Loucy (cell line): ENCODE measurements around the gene SHISA6.

ENCODE experiments used
- H2AFZ ChIP-seq: fragments of 200-600 bp; sonication (generic); 2 replicates; pipeline ENCODE4 v1.6.0; 2016; ENCODE audit warnings: antibody characterized with exemption, mild to moderate bottlenecking, low read length, moderate library complexity
- H3F3A ChIP-seq: fragments of 200-600 bp; 2 replicates; pipeline ENCODE4 v1.6.0; 2016; ENCODE audit warnings: antibody characterized with exemption, low read depth, mild to moderate bottlenecking
- H3K27me3 ChIP-seq: fragments of 200-600 bp; sonication (generic); 2 replicates; pipeline ENCODE4 v1.6.1; 2014; ENCODE audit warnings: low read length, mild to moderate bottlenecking; ENCODE audit not compliant: insufficient read depth, poor library complexity, severe bottlenecking
- H3K36me3 ChIP-seq: fragments of 200-600 bp; sonication (generic); 2 replicates; pipeline ENCODE4 v1.6.1; 2016; ENCODE audit warnings: low read length; ENCODE audit not compliant: insufficient read depth
- H3K4me1 ChIP-seq: fragments of 200-600 bp; sonication (generic); 2 replicates; pipeline ENCODE4 v1.5.1; 2014; ENCODE audit warnings: low read length, mild to moderate bottlenecking; ENCODE audit not compliant: insufficient read depth, poor library complexity, severe bottlenecking
- H3K4me2 ChIP-seq: fragments of 200-600 bp; sonication (generic); 2 replicates; pipeline ENCODE4 v1.6.0; 2014; ENCODE audit warnings: antibody characterized with exemption, low read length, low read depth, mild to moderate bottlenecking; ENCODE audit not compliant: poor library complexity, severe bottlenecking
- H3K4me3 ChIP-seq: fragments of 200-600 bp; sonication (generic); 2 replicates; pipeline ENCODE4 v1.5.1; 2014; ENCODE audit warnings: low read length, mild to moderate bottlenecking, mixed read lengths; ENCODE audit not compliant: poor library complexity, severe bottlenecking
- H3K79me2 ChIP-seq: fragments of 200-600 bp; sonication (generic); 2 replicates; pipeline ENCODE4 v1.6.1; 2014; ENCODE audit warnings: low read length; ENCODE audit not compliant: insufficient read depth
- H3K9ac ChIP-seq: fragments of 200-600 bp; sonication (generic); 2 replicates; pipeline ENCODE4 v1.6.0; 2014; ENCODE audit warnings: mild to moderate bottlenecking, low read depth, low read length, moderate library complexity; ENCODE audit not compliant: poor library complexity, severe bottlenecking
- H3K9me2 ChIP-seq: fragments of 200-600 bp; sonication (generic); replicated peaks from 2 replicates; pipeline ENCODE4 v1.6.1; 2016; ENCODE audit warnings: low read depth, low read length, mixed read lengths
- H3K9me3 ChIP-seq: fragments of 200-600 bp; sonication (generic); 2 replicates; pipeline ENCODE4 v1.6.1; 2014; ENCODE audit warnings: mild to moderate bottlenecking, antibody characterized with exemption, low read length, low read depth; ENCODE audit not compliant: insufficient read depth
- H4K20me1 ChIP-seq: fragments of 200-600 bp; sonication (generic); 2 replicates; pipeline ENCODE4 v1.6.0; 2014; ENCODE audit warnings: antibody characterized with exemption, low read length, mild to moderate bottlenecking; ENCODE audit not compliant: insufficient read depth, poor library complexity, severe bottlenecking
- EZH2phosphoT487 ChIP-seq: fragments of 200-600 bp; IDR thresholded peaks from 2 replicates; pipeline ENCODE4 v1.6.1; 2018; ENCODE audit warnings: antibody characterized with exemption, mild to moderate bottlenecking, moderate library complexity, borderline replicate concordance
- TF ChIP-seq, protein P1 (sequence below): fragments of 200-600 bp; sonication (generic); conservative IDR thresholded peaks from 2 replicates; pipeline ENCODE4 v1.5.1; 2014; ENCODE audit warnings: mild to moderate bottlenecking, antibody characterized with exemption, low read length

SHISA6 gene

GRCh38 chr17:11205659-11206058, 35.4 kb upstream of the SHISA6 start:
- Histone ChIP-seq H3K9me2 (no peaks in the 10 kb centered on the region), H3F3A (no peaks in the 10 kb centered on the region), H3K4me1 (no peaks in the 10 kb centered on the region), H3K9me3 (no peaks in the 10 kb centered on the region), H3K4me3 (no peak overlapping the region), H3K36me3 (no peaks in the 10 kb centered on the region), H3K9ac (no peak overlapping the region), H2AFZ (no peak overlapping the region), H3K4me2 (no peak overlapping the region), H3K27me3 (no peaks in the 10 kb centered on the region), H3K79me2 (no peaks in the 10 kb centered on the region), H4K20me1 (no peaks in the 10 kb centered on the region)
- no peak for TF ChIP-seq EZH2phosphoT487
- TF ChIP-seq, protein P1, sequence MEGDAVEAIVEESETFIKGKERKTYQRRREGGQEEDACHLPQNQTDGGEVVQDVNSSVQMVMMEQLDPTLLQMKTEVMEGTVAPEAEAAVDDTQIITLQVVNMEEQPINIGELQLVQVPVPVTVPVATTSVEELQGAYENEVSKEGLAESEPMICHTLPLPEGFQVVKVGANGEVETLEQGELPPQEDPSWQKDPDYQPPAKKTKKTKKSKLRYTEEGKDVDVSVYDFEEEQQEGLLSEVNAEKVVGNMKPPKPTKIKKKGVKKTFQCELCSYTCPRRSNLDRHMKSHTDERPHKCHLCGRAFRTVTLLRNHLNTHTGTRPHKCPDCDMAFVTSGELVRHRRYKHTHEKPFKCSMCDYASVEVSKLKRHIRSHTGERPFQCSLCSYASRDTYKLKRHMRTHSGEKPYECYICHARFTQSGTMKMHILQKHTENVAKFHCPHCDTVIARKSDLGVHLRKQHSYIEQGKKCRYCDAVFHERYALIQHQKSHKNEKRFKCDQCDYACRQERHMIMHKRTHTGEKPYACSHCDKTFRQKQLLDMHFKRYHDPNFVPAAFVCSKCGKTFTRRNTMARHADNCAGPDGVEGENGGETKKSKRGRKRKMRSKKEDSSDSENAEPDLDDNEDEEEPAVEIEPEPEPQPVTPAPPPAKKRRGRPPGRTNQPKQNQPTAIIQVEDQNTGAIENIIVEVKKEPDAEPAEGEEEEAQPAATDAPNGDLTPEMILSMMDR = no peak

DNA sequence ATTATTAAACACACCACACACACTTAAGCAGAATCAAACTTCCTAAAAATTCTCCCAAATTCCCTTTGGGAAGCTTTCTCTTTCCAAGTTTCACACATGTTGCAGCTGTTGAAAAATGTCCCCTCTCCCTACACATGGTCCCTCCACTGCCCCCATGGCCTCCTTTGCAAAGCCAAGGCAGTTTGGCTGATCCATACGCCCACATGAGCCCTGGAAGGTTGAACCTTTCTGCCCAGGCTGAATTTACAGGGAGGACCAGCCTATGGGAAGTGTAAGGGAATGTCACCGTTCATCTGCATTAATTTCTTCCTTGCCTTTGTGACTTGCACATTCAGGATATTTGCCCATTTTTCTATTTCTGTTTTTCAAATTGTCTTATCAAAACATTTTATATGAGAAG, 31.1 kb upstream of the SHISA6 start:
- H3F3A ChIP-seq = no peaks in the 10 kb centered on the region
- H2AFZ ChIP-seq = no peak overlapping the region
- H3K4me2 ChIP-seq = no peak overlapping the region
- no peaks in the 10 kb centered on the region; the same call in 1 of the 2 replicates for H3K9me3 ChIP-seq
- H3K27me3 ChIP-seq = no peaks in the 10 kb centered on the region
- H3K79me2 ChIP-seq = no peaks in the 10 kb centered on the region
- no peaks in the 10 kb centered on the region for H4K20me1 ChIP-seq
- H3K9ac ChIP-seq = no peak overlapping the region
- H3K36me3 ChIP-seq = no peaks in the 10 kb centered on the region
- TF ChIP-seq EZH2phosphoT487 = no peak
- TF ChIP-seq, protein P1 = no peak
- no peaks in the 10 kb centered on the region for H3K9me2 ChIP-seq
- no peaks in the 10 kb centered on the region for H3K4me1 ChIP-seq
- H3K4me3 ChIP-seq = no peak overlapping the region

DNA sequence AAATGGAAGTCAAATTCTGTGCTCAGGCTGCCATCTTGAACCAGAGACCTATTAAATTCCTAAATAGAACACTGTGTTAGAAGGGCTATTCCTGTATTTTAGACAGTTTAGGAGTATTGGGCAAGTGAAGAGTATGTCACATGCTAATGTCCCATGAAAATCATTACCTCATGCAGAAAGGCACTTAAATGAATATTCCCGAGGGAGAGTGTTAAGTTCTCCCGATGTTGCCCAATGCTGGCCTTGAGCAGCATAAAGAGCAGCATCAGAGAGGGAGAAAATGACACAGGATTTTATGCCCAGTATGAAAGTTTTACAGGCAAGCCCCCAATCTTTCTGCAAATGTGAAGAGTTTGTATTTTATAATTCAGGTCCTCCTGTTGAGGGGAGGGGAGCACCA, 28.2 kb upstream of the SHISA6 start:
- Histone ChIP-seq H3K9me3 (no peaks in the 10 kb centered on the region; the same call in 1 of the 2 replicates), H3K4me2 (no peak overlapping the region), H3F3A (no peaks in the 10 kb centered on the region), H3K9ac (no peak overlapping the region), H3K36me3 (no peaks in the 10 kb centered on the region), H3K9me2 (no peaks in the 10 kb centered on the region), H3K4me3 (no peak overlapping the region), H3K27me3 (no peaks in the 10 kb centered on the region), H2AFZ (no peak overlapping the region), H4K20me1 (no peaks in the 10 kb centered on the region), H3K79me2 (no peaks in the 10 kb centered on the region), H3K4me1 (no peaks in the 10 kb centered on the region)
- TF ChIP-seq EZH2phosphoT487 = no peak
- TF ChIP-seq, protein P1 = no peak
